ENCODE results near the gene KIF17. TPM values are rescaled to one million over a fixed set of nuclear protein-coding genes. Genes with fewer than 3 reads are reported as not detected.
"Not testable (repeated sequence)": the region's sequence is repeated elsewhere in the genome, so short reads cannot be mapped to it uniquely, and the experiment has no call there.

The KIF17 gene
- total RNA-seq, 2 experiments from 2014 or later = 0.16 TPM; not detected in 1

DNA sequence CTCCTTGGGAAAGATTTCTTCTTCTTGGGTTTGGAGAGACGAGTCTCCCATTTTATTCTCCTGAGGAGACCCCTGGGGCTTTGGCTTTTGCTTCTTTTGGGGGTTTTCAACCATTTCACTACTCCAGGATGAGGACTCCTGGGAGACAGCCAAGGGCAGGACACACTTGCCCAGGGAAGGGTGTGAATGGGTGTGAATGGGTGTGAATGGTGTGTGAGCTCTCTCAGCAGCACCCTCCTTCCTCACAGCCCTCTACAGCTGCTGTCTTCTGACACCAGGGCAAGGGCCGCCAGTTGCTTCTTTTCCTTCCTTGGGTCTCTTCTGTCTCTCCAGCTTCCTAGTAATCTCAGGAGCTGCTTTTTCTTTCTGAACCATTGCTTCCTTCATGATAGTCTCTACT is 24.2 kb downstream of the KIF17 start:
- no peak overlapping the region for H3K27ac Mint-ChIP-seq
- H3K4me1 Mint-ChIP-seq = peaks cover 7% of the 10 kb centered on the region
- no peaks in the 10 kb centered on the region for H3K36me3 Mint-ChIP-seq
- no peaks in the 10 kb centered on the region for H3K9me3 Mint-ChIP-seq
- no peaks in the 10 kb centered on the region for H3K27me3 Mint-ChIP-seq
- no peak overlapping the region for H3K4me3 Mint-ChIP-seq
- no peak for DNase-seq

DNA sequence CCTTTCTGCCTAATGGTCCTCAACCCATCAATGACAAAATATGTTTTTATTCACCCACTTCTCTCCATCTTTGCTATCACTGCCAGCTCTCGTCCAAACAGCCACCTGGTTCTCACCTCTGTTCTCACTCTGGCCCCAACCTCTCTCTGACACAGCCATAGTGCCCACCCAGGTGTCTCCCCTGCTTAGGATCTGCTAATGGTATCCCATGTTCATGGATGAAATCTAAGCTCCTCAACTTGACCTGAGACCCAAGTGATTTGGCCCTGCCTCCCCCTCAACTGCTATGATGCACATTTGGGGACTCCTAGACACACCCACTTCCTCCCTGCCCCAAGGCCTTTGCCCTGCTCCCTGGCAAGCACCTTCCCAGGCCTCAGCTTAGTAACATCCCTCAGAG is 25.9 kb downstream of the KIF17 start:
- Mint-ChIP-seq H3K4me1 (peaks cover 7% of the 10 kb centered on the region), H3K36me3 (no peaks in the 10 kb centered on the region), H3K9me3 (no peaks in the 10 kb centered on the region), H3K27ac (no peak overlapping the region), H3K27me3 (no peaks in the 10 kb centered on the region), H3K4me3 (no peak overlapping the region)
- no peak for DNase-seq

DNA sequence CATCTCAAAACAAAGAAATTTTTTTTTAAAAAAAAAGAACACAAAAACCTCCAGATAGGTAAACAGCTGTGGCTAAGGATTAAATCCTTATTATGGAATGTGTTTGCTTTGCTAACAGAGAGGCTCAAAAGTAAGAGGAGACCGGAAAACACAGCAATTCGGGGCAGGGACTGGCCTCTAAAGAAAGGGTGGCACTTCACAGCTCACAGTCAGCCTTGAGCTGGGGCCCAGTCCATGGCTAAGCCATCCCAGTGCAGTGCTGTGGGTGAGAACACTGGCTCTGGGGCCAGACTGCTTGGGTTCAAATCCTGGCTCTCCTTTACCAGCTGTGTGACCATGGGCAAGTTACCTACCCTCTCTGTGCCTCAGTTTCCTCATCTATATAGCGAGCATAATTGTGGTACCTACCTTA is 28.2 kb downstream of the KIF17 start:
- no peak for DNase-seq
- Mint-ChIP-seq H3K27me3 (no peaks in the 10 kb centered on the region), H3K9me3 (no peaks in the 10 kb centered on the region), H3K27ac (no peak overlapping the region), H3K36me3 (no peaks in the 10 kb centered on the region), H3K4me1 (no peaks in the 10 kb centered on the region), H3K4me3 (no peak overlapping the region)

DNA sequence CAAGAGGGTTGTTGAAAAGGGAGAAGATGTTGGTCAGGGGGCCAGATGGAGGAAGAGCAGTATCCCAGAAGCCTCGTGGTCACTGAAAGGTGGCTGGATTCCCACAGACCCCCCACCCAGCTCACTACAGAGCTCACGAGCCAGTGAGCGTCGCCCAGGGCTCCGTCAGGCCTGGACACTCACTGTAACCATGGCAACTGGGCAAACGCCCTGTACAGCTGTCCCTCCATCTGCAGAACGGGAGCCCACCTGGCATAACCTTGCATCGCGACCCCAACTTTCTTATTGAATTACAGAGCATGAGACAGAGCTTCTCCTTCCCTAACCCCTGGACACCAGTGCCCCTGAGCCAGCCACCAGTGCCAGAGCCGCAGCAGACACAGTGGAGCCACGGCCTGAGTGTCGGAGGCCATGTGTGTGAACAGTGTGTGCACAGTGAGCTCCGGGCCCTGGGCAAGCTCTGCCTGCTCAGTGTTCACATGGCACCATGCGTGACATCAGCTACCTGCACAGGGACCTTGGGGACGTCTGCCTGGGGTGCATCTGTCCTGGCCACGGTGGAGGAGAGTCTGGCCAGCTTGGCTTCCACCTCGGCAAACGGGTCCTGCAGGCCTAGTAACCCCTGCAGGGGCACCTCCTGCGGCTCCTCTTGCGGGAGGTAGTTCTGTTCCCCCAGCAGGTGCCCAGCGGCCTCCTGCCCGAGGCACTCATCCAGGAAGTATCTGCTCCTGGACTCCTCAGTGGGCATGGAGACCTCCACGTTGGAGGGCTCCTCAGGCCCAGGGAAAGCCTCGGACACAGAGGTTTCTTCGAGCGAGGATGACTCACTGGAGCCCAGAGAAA is 30.7 kb downstream of the KIF17 start:
- Mint-ChIP-seq H3K4me1 (no peaks in the 10 kb centered on the region), H3K9me3 (no peaks in the 10 kb centered on the region), H3K27me3 (peaks cover 9% of the 10 kb centered on the region), H3K36me3 (no peaks in the 10 kb centered on the region), H3K4me3 (no peak overlapping the region), H3K27ac (no peak overlapping the region)
- DNase-seq = no peak

DNA sequence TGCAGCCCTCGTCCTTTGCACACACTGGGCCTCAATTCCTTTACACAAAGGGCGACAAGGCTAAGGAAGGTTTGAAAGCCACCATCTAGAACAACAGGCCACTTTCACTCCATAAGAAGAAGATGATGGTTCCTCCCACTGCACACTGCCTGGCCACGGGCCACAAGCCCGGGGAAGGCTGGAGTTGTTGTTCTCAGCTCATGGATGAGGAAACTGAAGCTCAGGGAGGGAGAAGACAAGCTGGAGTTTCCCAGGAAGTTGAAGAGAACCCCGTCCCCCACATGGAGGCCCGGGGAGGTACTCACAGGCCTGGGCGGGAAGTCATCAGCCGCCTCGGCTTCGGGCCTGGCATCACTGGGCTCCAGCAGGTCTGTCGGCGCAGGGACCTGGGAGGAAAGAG is 32.1 kb downstream of the KIF17 start:
- Mint-ChIP-seq H3K4me3 (no peak overlapping the region), H3K4me1 (no peaks in the 10 kb centered on the region), H3K36me3 (no peaks in the 10 kb centered on the region), H3K9me3 (no peaks in the 10 kb centered on the region), H3K27me3 (peaks cover 9% of the 10 kb centered on the region), H3K27ac (no peak overlapping the region)
- DNase-seq = no peak

DNA sequence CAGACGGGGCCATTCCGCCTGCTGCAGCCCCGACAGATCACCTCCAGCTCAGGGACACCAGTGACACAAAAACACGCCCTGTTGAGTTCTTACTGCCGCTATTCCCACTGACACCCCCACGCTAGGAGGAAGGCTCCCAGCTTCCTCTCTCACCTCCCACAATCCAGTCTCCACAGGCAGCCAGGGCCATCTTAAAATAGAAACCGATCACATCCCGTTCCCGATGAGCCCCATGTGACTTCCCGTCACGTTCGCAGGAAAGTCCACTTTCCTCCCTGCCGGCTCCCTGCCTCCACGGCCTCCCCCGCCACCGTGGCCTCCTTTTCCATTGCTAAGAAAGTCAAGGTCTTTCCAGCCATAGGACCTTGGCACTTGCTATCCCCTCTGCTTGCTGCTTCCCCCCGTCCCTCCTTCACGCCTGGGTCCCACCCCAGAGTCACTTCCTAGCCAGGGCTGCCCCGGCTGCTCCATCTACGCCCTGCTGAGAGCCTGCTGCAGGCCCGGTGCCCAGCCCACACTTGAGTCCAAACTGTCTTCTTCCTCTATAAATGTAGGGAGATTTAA is 32.6 kb downstream of the KIF17 start:
- Mint-ChIP-seq H3K4me1 (no peaks in the 10 kb centered on the region), H3K27me3 (peaks cover 15% of the 10 kb centered on the region), H3K36me3 (no peaks in the 10 kb centered on the region), H3K27ac (no peak overlapping the region), H3K9me3 (no peaks in the 10 kb centered on the region), H3K4me3 (no peak overlapping the region)
- no peak for DNase-seq

DNA sequence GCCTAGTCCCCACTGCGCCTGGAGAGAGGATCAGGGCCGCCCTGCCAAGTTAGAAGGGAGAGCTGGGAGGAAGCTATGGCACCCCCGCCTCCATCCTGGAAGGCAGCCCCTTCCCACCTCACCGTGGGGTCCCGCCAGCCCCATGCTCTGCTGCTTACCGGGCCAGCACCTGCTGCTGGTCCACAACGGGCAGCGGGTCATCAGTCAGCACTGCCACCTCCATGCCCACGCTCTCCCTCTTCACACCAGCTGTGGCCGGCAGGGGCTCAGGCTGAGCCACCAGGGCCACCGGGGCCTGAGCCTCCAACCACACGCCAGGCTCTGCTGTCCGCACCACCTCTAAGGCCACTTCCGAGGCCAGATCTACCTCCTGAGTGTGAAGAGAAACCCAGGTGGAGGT is 33.2 kb downstream of the KIF17 start:
- Mint-ChIP-seq H3K27me3 (peaks cover 18% of the 10 kb centered on the region), H3K4me1 (no peaks in the 10 kb centered on the region), H3K36me3 (no peaks in the 10 kb centered on the region), H3K27ac (no peak overlapping the region), H3K9me3 (no peaks in the 10 kb centered on the region), H3K4me3 (no peak overlapping the region)
- DNase-seq = no peak

DNA sequence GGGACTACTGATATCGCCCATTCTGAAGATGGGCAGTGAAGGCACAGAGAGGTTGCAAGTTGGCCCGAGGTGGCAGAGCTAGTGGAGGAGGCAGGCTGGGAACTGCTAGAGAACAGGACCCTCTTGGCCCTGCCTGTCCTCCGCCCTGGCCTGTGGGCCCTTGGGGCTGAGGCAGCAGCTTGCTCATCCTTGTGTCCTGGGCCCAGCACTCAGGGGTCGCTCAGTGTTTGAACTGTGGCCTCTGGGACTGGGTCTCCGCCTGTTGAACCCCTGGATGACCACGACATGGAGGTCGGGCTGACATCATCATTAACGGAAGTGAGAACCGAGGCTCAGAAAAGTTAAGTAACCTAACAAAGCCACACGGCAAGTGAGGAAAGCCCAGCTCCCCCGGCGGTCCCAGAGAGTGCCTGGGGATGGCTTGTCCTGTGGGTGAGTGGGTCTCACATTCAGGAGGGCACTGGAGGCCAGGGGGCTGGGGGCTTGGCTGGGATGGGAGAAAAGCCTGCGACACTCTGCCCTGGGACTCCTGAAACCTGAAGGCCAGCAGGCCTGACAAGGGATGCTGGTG is 33.7 kb downstream of the KIF17 start:
- Mint-ChIP-seq H3K9me3 (no peaks in the 10 kb centered on the region), H3K27ac (no peak overlapping the region), H3K4me1 (no peaks in the 10 kb centered on the region), H3K36me3 (no peaks in the 10 kb centered on the region), H3K4me3 (no peak overlapping the region), H3K27me3 (peaks cover 18% of the 10 kb centered on the region)
- no peak for DNase-seq

DNA sequence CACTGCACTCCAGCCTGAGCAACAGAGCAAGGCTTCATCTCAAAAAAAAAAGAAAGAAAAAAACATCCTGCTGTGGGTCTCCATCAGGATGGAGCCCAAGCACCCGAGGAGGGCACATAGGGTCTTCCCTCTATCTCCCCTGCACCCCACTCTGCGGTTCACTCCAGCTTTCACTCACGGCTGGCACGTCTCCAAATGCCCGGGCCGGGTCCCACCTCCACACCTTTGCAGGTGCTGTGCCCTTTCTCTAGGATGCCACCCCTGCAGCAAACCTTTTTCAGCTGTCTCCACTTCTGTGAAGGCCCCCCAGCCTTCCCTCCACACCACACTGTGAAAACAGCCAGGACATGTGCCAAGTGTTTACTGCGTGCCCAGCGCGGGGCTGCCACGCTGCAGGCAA is 34.2 kb downstream of the KIF17 start:
- no peak for DNase-seq
- peaks cover 4% of the 10 kb centered on the region for H3K4me1 Mint-ChIP-seq
- H3K27ac Mint-ChIP-seq = no peak overlapping the region
- no peaks in the 10 kb centered on the region for H3K9me3 Mint-ChIP-seq
- H3K36me3 Mint-ChIP-seq = no peaks in the 10 kb centered on the region
- H3K4me3 Mint-ChIP-seq = no peak overlapping the region
- peaks cover 18% of the 10 kb centered on the region for H3K27me3 Mint-ChIP-seq

DNA sequence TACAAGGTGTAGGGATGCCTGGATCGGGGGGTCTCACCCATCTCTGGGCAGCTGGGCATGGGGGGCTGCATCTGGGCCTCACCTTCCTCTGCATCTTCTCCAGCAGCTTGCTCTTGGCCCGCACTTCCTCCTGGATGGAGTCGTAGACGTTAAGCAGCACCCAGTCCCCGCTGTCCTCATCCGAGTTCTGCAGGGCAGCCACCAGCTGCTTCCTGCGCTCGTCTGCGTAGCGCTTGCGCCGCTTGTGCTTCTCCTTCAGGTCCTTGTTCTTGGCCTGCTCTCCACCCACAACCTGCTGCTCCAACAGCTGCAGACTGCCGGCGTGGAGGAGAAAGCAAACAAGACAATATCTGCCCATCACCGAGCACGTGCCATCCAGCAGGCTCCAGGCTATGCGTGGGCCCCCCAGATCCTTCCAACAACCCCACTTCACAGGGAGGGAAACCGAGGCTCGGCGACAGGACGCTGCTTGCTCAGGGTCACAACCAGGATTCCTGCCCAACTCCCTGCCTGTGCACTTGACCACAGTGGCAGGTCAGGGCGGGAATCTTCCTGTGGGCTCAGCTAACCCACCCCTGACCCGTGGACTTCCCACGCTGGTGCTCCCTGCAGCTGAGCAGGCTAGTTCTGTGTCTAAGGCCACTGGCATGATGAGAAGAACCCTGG is 35.1 kb downstream of the KIF17 start:
- Mint-ChIP-seq H3K4me1 (peaks cover 7% of the 10 kb centered on the region), H3K27ac (no peak overlapping the region), H3K36me3 (peaks cover 2% of the 10 kb centered on the region), H3K9me3 (peaks cover 6% of the 10 kb centered on the region), H3K27me3 (peaks cover 18% of the 10 kb centered on the region), H3K4me3 (no peak overlapping the region)
- no peak for DNase-seq

DNA sequence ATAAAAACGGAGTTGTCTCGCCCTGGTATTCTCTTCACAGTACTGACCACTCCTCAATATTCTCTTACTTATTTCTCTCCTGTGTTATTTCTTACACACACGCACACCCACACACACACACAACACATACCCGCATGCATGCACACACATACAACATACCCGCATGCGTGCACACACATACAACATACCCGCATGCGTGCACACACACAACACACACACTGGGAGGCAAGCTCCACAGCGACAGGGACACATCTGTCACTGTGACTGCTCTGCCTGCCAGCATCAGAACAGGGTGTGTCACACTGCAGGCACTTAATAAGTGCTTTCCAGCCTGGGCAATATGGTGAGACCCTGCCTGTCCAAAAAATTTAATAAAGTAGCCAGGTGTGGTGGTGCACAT is 35.8 kb downstream of the KIF17 start:
- peaks cover 9% of the 10 kb centered on the region for H3K9me3 Mint-ChIP-seq
- H3K4me3 Mint-ChIP-seq = no peak overlapping the region
- H3K27ac Mint-ChIP-seq = no peak overlapping the region
- H3K27me3 Mint-ChIP-seq = peaks cover 18% of the 10 kb centered on the region
- peaks cover 7% of the 10 kb centered on the region for H3K4me1 Mint-ChIP-seq
- DNase-seq = no peak
- H3K36me3 Mint-ChIP-seq = peaks cover 6% of the 10 kb centered on the region

DNA sequence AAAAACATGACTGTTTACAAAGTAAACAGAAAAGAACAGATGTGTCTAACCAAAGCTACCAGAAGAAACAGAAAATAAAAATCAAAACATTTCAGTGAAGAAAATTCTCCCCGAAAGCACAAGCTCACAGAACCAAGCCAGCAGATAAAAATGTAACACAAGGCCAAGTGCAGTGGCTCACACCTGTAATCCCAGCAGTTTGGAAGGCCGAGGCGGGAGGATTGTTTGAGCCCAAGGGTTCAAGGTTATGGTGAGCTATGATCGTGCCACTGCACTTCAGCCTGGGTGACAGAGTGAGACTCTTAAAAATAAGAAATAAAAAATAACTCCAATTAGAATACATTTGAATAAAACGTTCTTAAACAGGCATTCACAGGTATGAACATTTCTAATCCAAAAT is 37.5 kb downstream of the KIF17 start:
- H3K36me3 Mint-ChIP-seq = peaks cover 6% of the 10 kb centered on the region
- H3K9me3 Mint-ChIP-seq = peaks cover 9% of the 10 kb centered on the region
- DNase-seq = no peak
- no peak overlapping the region for H3K4me3 Mint-ChIP-seq
- H3K27me3 Mint-ChIP-seq = peaks cover 30% of the 10 kb centered on the region
- peaks cover 7% of the 10 kb centered on the region for H3K4me1 Mint-ChIP-seq
- no peak overlapping the region for H3K27ac Mint-ChIP-seq

DNA sequence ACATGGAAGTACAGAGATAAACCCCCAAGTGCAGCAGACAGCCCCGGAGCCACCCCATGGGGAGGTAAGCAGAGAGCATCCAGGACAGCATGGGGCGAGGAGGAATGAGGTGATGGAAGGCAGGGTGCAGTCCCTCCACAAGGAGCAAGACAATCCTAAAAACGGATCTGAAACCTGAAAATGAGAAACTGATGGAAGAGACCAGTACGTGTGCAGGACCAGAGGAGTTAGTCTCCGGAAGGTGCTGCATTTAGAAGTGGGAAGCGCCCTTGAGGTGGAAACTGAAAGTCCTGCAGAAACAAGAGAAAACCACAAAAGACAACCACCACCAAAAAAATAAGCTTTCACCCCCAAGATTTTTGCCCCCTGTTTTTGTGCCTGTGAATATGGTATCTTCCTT is 39.2 kb downstream of the KIF17 start:
- Mint-ChIP-seq H3K9me3 (peaks cover 9% of the 10 kb centered on the region), H3K36me3 (peaks cover 6% of the 10 kb centered on the region), H3K27ac (no peak overlapping the region), H3K4me1 (peaks cover 7% of the 10 kb centered on the region), H3K27me3 (peaks cover 24% of the 10 kb centered on the region), H3K4me3 (no peak overlapping the region)
- no peak for DNase-seq

DNA sequence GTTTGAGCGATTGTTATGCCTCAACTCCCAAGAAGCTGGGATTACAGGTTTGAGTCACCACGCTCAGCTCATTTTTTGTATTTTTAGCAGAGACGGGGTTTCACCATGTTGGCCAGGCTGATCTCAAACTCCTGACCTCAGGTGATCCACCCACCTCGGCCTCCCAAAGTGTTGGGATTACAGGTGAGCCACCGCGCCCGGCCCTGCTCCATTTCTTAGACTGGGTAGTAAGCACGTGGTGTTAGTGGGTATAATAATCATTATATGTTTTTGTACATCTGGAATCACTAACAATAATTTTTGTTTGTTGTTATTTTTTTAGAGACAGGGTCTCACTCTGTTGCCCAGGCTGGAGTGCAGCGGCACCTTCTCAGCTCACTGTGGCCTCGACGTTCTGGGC is 44.2 kb downstream of the KIF17 start:
- not testable (repeated sequence) for H3K27ac Mint-ChIP-seq, H3K4me3 Mint-ChIP-seq, DNase-seq, H3K9me3 Mint-ChIP-seq, H3K4me1 Mint-ChIP-seq, H3K36me3 Mint-ChIP-seq
- peaks cover 19% of the 10 kb centered on the region for H3K27me3 Mint-ChIP-seq

DNA sequence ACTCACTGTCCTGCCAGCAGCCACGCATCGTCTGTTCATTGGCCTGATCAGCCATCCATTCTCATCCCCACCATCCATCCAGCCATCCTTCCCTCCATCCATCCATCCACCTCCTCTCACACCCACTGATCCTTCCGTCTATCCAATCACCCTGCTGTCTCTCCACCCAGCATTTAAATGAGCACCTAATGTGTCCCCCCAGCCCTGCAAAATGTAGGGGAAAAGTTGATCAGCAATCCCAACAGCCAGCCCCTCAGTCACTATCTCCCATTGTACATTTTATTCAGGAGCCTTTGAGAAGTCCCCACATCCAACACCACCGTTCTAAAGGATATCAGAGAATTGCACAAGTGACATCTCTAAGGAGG is 45.6 kb downstream of the KIF17 start:
- peaks cover 1% of the 10 kb centered on the region for H3K9me3 Mint-ChIP-seq

More for the DNA sequence above, 45.6 kb downstream of the KIF17 start:
- DNase-seq = no peak
- Mint-ChIP-seq H3K4me3 (no peak overlapping the region), H3K36me3 (peaks cover 2% of the 10 kb centered on the region), H3K27ac (no peak overlapping the region), H3K4me1 (no peaks in the 10 kb centered on the region), H3K27me3 (peaks cover 19% of the 10 kb centered on the region)
